K562 (cell line): ENCODE measurements around the gene RHOT1. TPM values are rescaled to one million over a fixed set of nuclear protein-coding genes. Genes with fewer than 3 reads are reported as not detected.

Source experiments
- ATAC-seq: fragments of 200-7000 bp; cut with Tn5 transposase; 3 replicates; pipeline ENCODE4 v1.9.1; 2020; ENCODE audit warnings: moderate library complexity
- BruUV-seq: library from RNA; stranded (reverse); fragments of 400-500 nt; replicated peaks from 2 replicates; lab custom pipeline; 2021; lab: Mats Ljungman, UMichigan
- CTCF ChIA-PET: fragments of 300-600 bp; formaldehyde crosslinking; extraction: SDS; loops from one replicate; lab custom pipeline; 2021; ENCODE audit warnings: low intra/inter-chr PET ratio; lab: Yijun Ruan, JAX
- POLR2A ChIA-PET: fragments of 300-600, 350-650 bp; sonication (Branson Sonifier 250); formaldehyde crosslinking; extraction: SDS; loops from one replicate; lab custom pipeline; 2021; ENCODE audit warnings: antibody characterized with exemption, inconsistent platforms; lab: Yijun Ruan, JAX
- DNase-seq, 4 experiments: peaks; one replicate each; pipeline versions ENCODE4 v3.0.0 to v3.0.0-alpha.2; 2011 to 2018; ENCODE audit warnings: low spot score in 3 of 4, mixed read lengths in 3 of 4; ENCODE audit errors: extremely low read depth in 1 of 4
- FAIRE-seq: peaks from 2 replicates; lab custom pipeline; 2011; peaks lifted over from hg19 to GRCh38; lab: Jason Lieb, UNC
- H2AFZ ChIP-seq: 2 replicates; pipeline ENCODE4 v1.6.0; 2011; ENCODE audit warnings: low read depth, low read length, control low read depth, inconsistent platforms
- H3K27ac ChIP-seq: fragments of 200-600 bp; 3 replicates; pipeline ENCODE4 v1.8.0; 2011; ENCODE audit warnings: low read depth, mild to moderate bottlenecking, control low read depth, inconsistent platforms, low read length, moderate library complexity, mixed read lengths; ENCODE audit errors: extremely low read depth
- H3K27me3 ChIP-seq, 2 experiments: fragments of 300-600 bp in 1 of 2; 2 replicates in 1 of 2; 3 replicates in 1 of 2; pipeline versions ENCODE4 v1.6.0 to v1.8.0; 2011; ENCODE audit warnings: inconsistent platforms in 2 of 2, low read length in 2 of 2, mild to moderate bottlenecking in 1 of 2, mixed read lengths in 1 of 2, moderate library complexity in 1 of 2; ENCODE audit not compliant: control insufficient read depth in 2 of 2, insufficient read depth in 2 of 2
- H3K36me3 ChIP-seq: fragments of 300-600 bp; 3 replicates; pipeline ENCODE4 v1.8.0; 2011; ENCODE audit warnings: mild to moderate bottlenecking, low read length, inconsistent platforms; ENCODE audit not compliant: control insufficient read depth, insufficient read depth
- H3K4me1 ChIP-seq, 2 experiments: fragments of 200-600 bp in 1 of 2; replicated peaks in 1 of 2; 2 replicates in 1 of 2; 3 replicates in 1 of 2; pipeline versions ENCODE4 v1.5.1 to v1.8.0; 2011; ENCODE audit warnings: inconsistent platforms in 2 of 2, low read length in 2 of 2, mild to moderate bottlenecking in 1 of 2, mixed read lengths in 1 of 2, moderate library complexity in 1 of 2; ENCODE audit not compliant: control insufficient read depth in 2 of 2, insufficient read depth in 2 of 2
- H3K4me2 ChIP-seq: 2 replicates; pipeline ENCODE4 v1.6.1; 2011; ENCODE audit warnings: low read length, control low read depth, inconsistent platforms, mixed read lengths; ENCODE audit not compliant: insufficient read depth
- H3K4me3 ChIP-seq: fragments of 200-600 bp; sonication (generic), shearing (Covaris generic); 2 replicates; pipeline ENCODE4 v1.5.1; 2016; ENCODE audit warnings: control low read depth, inconsistent platforms
- H3K79me2 ChIP-seq: fragments of 200-600 bp; 3 replicates; pipeline ENCODE4 v1.8.0; 2011; ENCODE audit warnings: low read length, inconsistent platforms; ENCODE audit not compliant: control insufficient read depth, insufficient read depth
- H3K9ac ChIP-seq, 2 experiments: 2 replicates each; pipeline versions ENCODE4 v1.6.0 to v1.6.1; 2011; ENCODE audit warnings: low read depth in 2 of 2, low read length in 2 of 2, control low read depth in 1 of 2, inconsistent platforms in 1 of 2, mild to moderate bottlenecking in 1 of 2, mixed read lengths in 1 of 2; ENCODE audit not compliant: insufficient read depth in 1 of 2
- H3K9me1 ChIP-seq: one replicate; pipeline ENCODE4 v1.6.0; 2011; ENCODE audit warnings: inconsistent platforms, mild to moderate bottlenecking, low read length, moderate library complexity; ENCODE audit not compliant: control insufficient read depth, insufficient read depth
- H3K9me3 ChIP-seq: replicated peaks from 2 replicates; pipeline ENCODE4 v1.5.1; 2011; ENCODE audit warnings: low read depth, low read length, inconsistent platforms; ENCODE audit not compliant: control insufficient read depth, insufficient read depth
- H4K20me1 ChIP-seq: replicated peaks from 2 replicates; pipeline ENCODE4 v1.6.1; 2011; ENCODE audit warnings: low read length, inconsistent platforms, mixed read lengths; ENCODE audit not compliant: control insufficient read depth, insufficient read depth
- FUS ChIP-seq: fragments of 200-400 bp; formaldehyde crosslinking; optimal IDR thresholded peaks from 2 replicates; pipeline ENCODE3; 2017; ENCODE audit warnings: low read depth, low read length
- HDAC6 ChIP-seq: IDR thresholded peaks from 2 replicates; pipeline ENCODE4 v1.6.1; 2012; ENCODE audit warnings: low read depth, mild to moderate bottlenecking, control low read depth, inconsistent platforms, low read length, moderate library complexity
- JUNB ChIP-seq: fragments of 450-650 bp; formaldehyde crosslinking; conservative IDR thresholded peaks from 2 replicates; pipeline ENCODE4 v1.4.0; 2020; ENCODE audit warnings: mild to moderate bottlenecking
- MEF2A ChIP-seq: IDR thresholded peaks from 2 replicates; pipeline ENCODE4 v1.6.1; 2011; ENCODE audit warnings: low read depth, mild to moderate bottlenecking, low read length, moderate library complexity; ENCODE audit not compliant: control insufficient read depth
- POLR2AphosphoS5 ChIP-seq: IDR thresholded peaks from 2 replicates; pipeline ENCODE4 v1.6.1; 2011; ENCODE audit warnings: mild to moderate bottlenecking, low read depth, low read length, moderate library complexity; ENCODE audit not compliant: control insufficient read depth, insufficient read depth
- POU5F1 ChIP-seq: fragments of 150-350 bp; IDR thresholded peaks from 2 replicates; pipeline ENCODE4 v1.6.1; 2014; ENCODE audit warnings: borderline replicate concordance, low read length, low read depth, mild to moderate bottlenecking; ENCODE audit not compliant: partially characterized antibody
- RBM34 ChIP-seq: fragments of 200-400 bp; formaldehyde crosslinking; IDR thresholded peaks from 2 replicates; pipeline ENCODE4 v1.6.1; 2018; ENCODE audit warnings: low read length, borderline replicate concordance; ENCODE audit not compliant: insufficient read depth
- SMARCE1 ChIP-seq: fragments of 450-650 bp; IDR thresholded peaks from 2 replicates; pipeline ENCODE4 v1.7.1; 2016; ENCODE audit warnings: mild to moderate bottlenecking
- TBP ChIP-seq: optimal IDR thresholded peaks from 2 replicates; pipeline ENCODE3; 2011; ENCODE audit warnings: low read depth, low read length, improper control_type of control experiment
- UBTF ChIP-seq, 2 experiments: IDR thresholded peaks; 2 replicates each; pipeline ENCODE4 v1.6.1; 2012; ENCODE audit warnings: improper control_type of control experiment in 2 of 2, low read depth in 2 of 2, low read length in 2 of 2, borderline replicate concordance in 1 of 2
- WGBS: fragments of 100-300 bp; shearing (Covaris generic); methylation state at CpG from one replicate; pipeline ENCODE4 v1.1.6; 2016; ENCODE audit warnings: low coverage, mixed read lengths; ENCODE audit not compliant: insufficient coverage; ENCODE audit errors: missing lambda C conversion rate; 5-methylcytosine and 5-hydroxymethylcytosine counted together
- in situ Hi-C: fragments of 300-500 bp; cut with MboI; formaldehyde crosslinking; loops from 4 replicates; pipeline ENCODE4 v1.15.0; 2018; ENCODE audit warnings: inconsistent platforms, mixed read lengths
- intact Hi-C: fragments of 100-400 bp; cut with micrococcal nuclease; formaldehyde crosslinking; loops from 2 replicates; pipeline ENCODE4 v1.14.2; 2022
- polyA plus RNA-seq, 8 experiments: library from polyadenylated mRNA; depleted of rRNA in 4 of 8; stranded (reverse) in 5 of 8; unstranded in 3 of 8; fragments of >200 nt; fragmentation: Nextera tagmentation in 2 of 8; fragmentation: Illumina TruSeq in 1 of 8; extraction: Ambion mirVana in 2 of 8; extraction: Trizol in 1 of 8; gene quantifications; 2 replicates each; pipeline versions ENCODE4 v1.2.1 to v1.2.3, GENCODE V29; 2011 to 2014; ENCODE audit warnings: inconsistent platforms in 1 of 8, missing spikeins in 1 of 8
- total RNA-seq, 7 experiments: library from RNA; depleted of rRNA in 6 of 7; stranded (reverse); fragments of >200 nt in 6 of 7; fragmentation: Illumina TruSeq in 2 of 7; extraction: Trizol in 2 of 7; gene quantifications; 2 replicates each; pipeline versions ENCODE4 v1.2.1 to v1.2.3, GENCODE V29; 2011 to 2021; ENCODE audit warnings: low replicate concordance in 1 of 7

RHOT1 gene
- total and polyA plus RNA-seq, 9 of the 15 experiments (the other 6 are each of a cell fraction or from before 2014, with no cell fraction given): 23.0 to 101 (median 32.2) TPM

GRCh38 chr17:32150358-32150757 is 8.1 kb downstream of the RHOT1 start (continued):
- TF ChIP-seq SMARCE1: peak; percentile 40; the same call in 1 of the 2 replicates
- no peak for TF ChIP-seq UBTF (IDR thresholded peaks at IDR 0.05; ENCODE audit: borderline replicate concordance in 1 of 2, low read depth in 2 of 2, low read length in 2 of 2)
- TF ChIP-seq JUNB: no peak
- no peak for TF ChIP-seq FUS

- no peak overlapping the region for H2AFZ ChIP-seq
- no peak overlapping the region for H3K9ac ChIP-seq
- H4K20me1 ChIP-seq: peaks cover 15% of the 10 kb centered on the region; the same call in 1 of the 2 replicates
- no peaks in the 10 kb centered on the region for H3K27me3 ChIP-seq
- H3K4me2 ChIP-seq: no peak overlapping the region
- CTCF ChIA-PET: no interaction called here
- TF ChIP-seq HDAC6: no peak
- TF ChIP-seq POLR2AphosphoS5: no peak
- no peak for TF ChIP-seq TBP
- TF ChIP-seq RBM34: no peak
- no peak for TF ChIP-seq POU5F1
- no peak for TF ChIP-seq MEF2A
- TF ChIP-seq, all 486 proteins: peak for 0
- no peak for DNase-seq
- intact Hi-C loops: no loop called here
- H3K27ac ChIP-seq: peak overlapping the region; percentile 16; the same call in 1 of the 3 replicates
- H3K9me3 ChIP-seq: no peaks in the 10 kb centered on the region
- no peaks in the 10 kb centered on the region for H3K9me1 ChIP-seq
- no peak for FAIRE-seq
- WGBS: 87% methylated on average over 3 of the region's 3 CpGs
- no peak for ATAC-seq
- peaks cover 44% of the 10 kb centered on the region for H3K36me3 ChIP-seq
- no TSS peak for BruUV-seq
- peaks cover 9% of the 10 kb centered on the region in 2 experiments; a peak in 3 of 5 replicates for H3K4me1 ChIP-seq
- in situ Hi-C loops: no loop called here
- POLR2A ChIA-PET: interaction anchor here (0.6 to 0.9 kb wide), 2 partner anchors 11 to 199 kb away, joined by 3 to 4 read pairs; no protein-coding TSS in a partner anchor
- H3K79me2 ChIP-seq: peaks cover 81% of the 10 kb centered on the region
- no peak overlapping the region for H3K4me3 ChIP-seq
Observed at GRCh38 chr17:32152130-32152529, 9.8 kb downstream of the RHOT1 start.
